ENCODE results near the gene URI1.
"Not testable (repeated sequence)": the region's sequence is repeated elsewhere in the genome, so short reads cannot be mapped to it uniquely, and the experiment has no call there.

The URI1 gene

GRCh38 chr19:30036154-30037129 lies 94.4 kb downstream of the URI1 start:
- Mint-ChIP-seq H3K4me1 (ENCODE audit: low read depth) (no peaks in the 10 kb centered on the region), H3K4me3 (no peak overlapping the region), H3K27ac (no peak overlapping the region), H3K36me3 (ENCODE audit: low read depth) (peaks cover 60% of the 10 kb centered on the region), H3K27me3 (ENCODE audit: low read depth) (no peaks in the 10 kb centered on the region), H3K9me3 (peaks cover 42% of the 10 kb centered on the region)

- Mint-ChIP-seq H3K9me3 (peaks cover 36% of the 10 kb centered on the region), H3K36me3 (ENCODE audit: low read depth) (peaks cover 50% of the 10 kb centered on the region), H3K27ac (no peak overlapping the region), H3K27me3 (ENCODE audit: low read depth) (no peaks in the 10 kb centered on the region), H3K4me3 (no peak overlapping the region), H3K4me1 (ENCODE audit: low read depth) (no peaks in the 10 kb centered on the region)
Observed at GRCh38 chr19:30037835-30038234, 95.8 kb downstream of the URI1 start.

GRCh38 chr19:30041931-30042330 lies 99.9 kb downstream of the URI1 start:
- peaks cover 17% of the 10 kb centered on the region for H3K36me3 Mint-ChIP-seq (ENCODE audit: low read depth)

GRCh38 chr19:30043008-30043407 lies 101.0 kb downstream of the URI1 start:
- not testable (repeated sequence) for H3K4me1 Mint-ChIP-seq (ENCODE audit: low read depth)

More at GRCh38 chr19:30041931-30042330, 99.9 kb downstream of the URI1 start:
- not testable (repeated sequence) for H3K4me1 Mint-ChIP-seq (ENCODE audit: low read depth); H3K27me3 Mint-ChIP-seq (ENCODE audit: low read depth); H3K27ac Mint-ChIP-seq; H3K4me3 Mint-ChIP-seq
- peaks cover 11% of the 10 kb centered on the region for H3K9me3 Mint-ChIP-seq

GRCh38 chr19:30044273-30045248 lies 102.5 kb downstream of the URI1 start:
- H3K4me1 Mint-ChIP-seq (ENCODE audit: low read depth) = no peaks in the 10 kb centered on the region
- no peaks in the 10 kb centered on the region for H3K27me3 Mint-ChIP-seq (ENCODE audit: low read depth)

More at GRCh38 chr19:30043008-30043407, 101.0 kb downstream of the URI1 start:
- not testable (repeated sequence) for H3K4me3 Mint-ChIP-seq; H3K36me3 Mint-ChIP-seq (ENCODE audit: low read depth); H3K9me3 Mint-ChIP-seq; H3K27me3 Mint-ChIP-seq (ENCODE audit: low read depth); H3K27ac Mint-ChIP-seq

GRCh38 chr19:30046522-30046921 lies 104.5 kb downstream of the URI1 start:
- Mint-ChIP-seq H3K9me3 (no peaks in the 10 kb centered on the region), H3K36me3 (ENCODE audit: low read depth) (peaks cover 2% of the 10 kb centered on the region), H3K4me1 (ENCODE audit: low read depth) (no peaks in the 10 kb centered on the region), H3K27me3 (ENCODE audit: low read depth) (no peaks in the 10 kb centered on the region), H3K4me3 (no peak overlapping the region), H3K27ac (no peak overlapping the region)

More at GRCh38 chr19:30044273-30045248, 102.5 kb downstream of the URI1 start:
- Mint-ChIP-seq H3K9me3 (no peaks in the 10 kb centered on the region), H3K27ac (no peak overlapping the region), H3K4me3 (no peak overlapping the region), H3K36me3 (ENCODE audit: low read depth) (peaks cover 4% of the 10 kb centered on the region)

- no peaks in the 10 kb centered on the region for H3K9me3 Mint-ChIP-seq
- H3K36me3 Mint-ChIP-seq (ENCODE audit: low read depth) = peaks cover 2% of the 10 kb centered on the region
- H3K4me1 Mint-ChIP-seq (ENCODE audit: low read depth) = no peaks in the 10 kb centered on the region
- H3K27ac Mint-ChIP-seq = no peak overlapping the region
- H3K4me3 Mint-ChIP-seq = no peak overlapping the region
- H3K27me3 Mint-ChIP-seq (ENCODE audit: low read depth) = no peaks in the 10 kb centered on the region
Observed at GRCh38 chr19:30047432-30047831, 105.4 kb downstream of the URI1 start.

- Mint-ChIP-seq H3K9me3 (no peaks in the 10 kb centered on the region), H3K4me3 (no peak overlapping the region), H3K4me1 (ENCODE audit: low read depth) (no peaks in the 10 kb centered on the region), H3K27me3 (ENCODE audit: low read depth) (no peaks in the 10 kb centered on the region), H3K27ac (no peak overlapping the region), H3K36me3 (ENCODE audit: low read depth) (no peaks in the 10 kb centered on the region)
Observed at GRCh38 chr19:30049226-30049625, 107.2 kb downstream of the URI1 start.

GRCh38 chr19:30049846-30050667 lies 108.0 kb downstream of the URI1 start:
- Mint-ChIP-seq H3K9me3 (no peaks in the 10 kb centered on the region), H3K27me3 (ENCODE audit: low read depth) (no peaks in the 10 kb centered on the region), H3K27ac (no peak overlapping the region)

GRCh38 chr19:30052122-30053075 lies 110.4 kb downstream of the URI1 start:
- no peaks in the 10 kb centered on the region for H3K4me1 Mint-ChIP-seq (ENCODE audit: low read depth)
- H3K4me3 Mint-ChIP-seq = no peak overlapping the region
- H3K9me3 Mint-ChIP-seq = no peaks in the 10 kb centered on the region
- no peak overlapping the region for H3K27ac Mint-ChIP-seq
- peaks cover 3% of the 10 kb centered on the region for H3K27me3 Mint-ChIP-seq (ENCODE audit: low read depth)
- no peaks in the 10 kb centered on the region for H3K36me3 Mint-ChIP-seq (ENCODE audit: low read depth)

More at GRCh38 chr19:30049846-30050667, 108.0 kb downstream of the URI1 start:
- Mint-ChIP-seq H3K4me1 (ENCODE audit: low read depth) (no peaks in the 10 kb centered on the region), H3K4me3 (no peak overlapping the region), H3K36me3 (ENCODE audit: low read depth) (no peaks in the 10 kb centered on the region)

- Mint-ChIP-seq H3K27me3 (ENCODE audit: low read depth) (peaks cover 3% of the 10 kb centered on the region), H3K36me3 (ENCODE audit: low read depth) (no peaks in the 10 kb centered on the region), H3K4me1 (ENCODE audit: low read depth) (no peaks in the 10 kb centered on the region), H3K4me3 (no peak overlapping the region), H3K9me3 (no peaks in the 10 kb centered on the region), H3K27ac (no peak overlapping the region)
Observed at GRCh38 chr19:30053558-30053957, 111.5 kb downstream of the URI1 start.

GRCh38 chr19:30054210-30054609 lies 112.2 kb downstream of the URI1 start:
- peaks cover 3% of the 10 kb centered on the region for H3K27me3 Mint-ChIP-seq (ENCODE audit: low read depth)
- H3K9me3 Mint-ChIP-seq = no peaks in the 10 kb centered on the region
- H3K4me3 Mint-ChIP-seq = no peak overlapping the region
- no peaks in the 10 kb centered on the region for H3K36me3 Mint-ChIP-seq (ENCODE audit: low read depth)
- H3K4me1 Mint-ChIP-seq (ENCODE audit: low read depth) = no peaks in the 10 kb centered on the region
- H3K27ac Mint-ChIP-seq = no peak overlapping the region

- Mint-ChIP-seq H3K27me3 (ENCODE audit: low read depth) (peaks cover 3% of the 10 kb centered on the region), H3K27ac (no peak overlapping the region), H3K4me1 (ENCODE audit: low read depth) (no peaks in the 10 kb centered on the region), H3K36me3 (ENCODE audit: low read depth) (no peaks in the 10 kb centered on the region), H3K9me3 (no peaks in the 10 kb centered on the region), H3K4me3 (no peak overlapping the region)
Observed at GRCh38 chr19:30056580-30056979, 114.5 kb downstream of the URI1 start.

Measured in T-helper 1 cell treated with Interleukin-12 subunit alpha and Interleukin-12 subunit beta and Interleukin-4 antibody, amounts not matched to agents 30 μg/mL and 1 μg/mL, for 36 hours (primary cell).